Measurements from ENCODE around the gene ARF5. TPM values are rescaled to one million over a fixed set of nuclear protein-coding genes. Genes with fewer than 3 reads are reported as not detected.
"Not testable (repeated sequence)": the region's sequence is repeated elsewhere in the genome, so short reads cannot be mapped to it uniquely, and the experiment has no call there.

Gene ARF5
- 100 to 1,000 TPM; 134 to 154 (median 149) TPM for total RNA-seq

GRCh38 chr7:127588019-127588696 is at the start of gene ARF5:
Gene ARF5, plus strand, starts transcription at chr7:127588411. Its CDS starts 88 bp downstream, at chr7:127588499.
- Histone ChIP-seq H3K36me3 (no peaks in the 10 kb centered on the region), H3K27me3 (no peaks in the 10 kb centered on the region), H3K27ac (peak within 1 kb of the TSS; percentile 89 to 90), H3K4me3 (peak within 1 kb of the TSS; percentile 91 to 99 (median 94)), H3K9me3 (no peaks in the 10 kb centered on the region), H3K4me1 (peaks cover 0 to 13% of the 10 kb centered on the region in 2 donors)
- intact Hi-C loops (cut with DNase I; ENCODE audit: low total_unique reads): no loop called here
- TF ChIP-seq POLR2AphosphoS5 (IDR thresholded peaks at IDR 0.05) (peak; percentile 55 to 82 (median 71)), CTCF (IDR thresholded peaks at IDR 0.05) (no peak), POLR2A (IDR thresholded peaks at IDR 0.05) (no peak)
- DNase-seq (ENCODE audit: low spot score in 2 of 2): peak; percentile 86

GRCh38 chr7:127539116-127539515 is 49.1 kb upstream of the ARF5 start:
- Histone ChIP-seq H3K4me1 (no peaks in the 10 kb centered on the region), H3K27ac (no peak overlapping the region), H3K4me3 (no peak overlapping the region), H3K36me3 (no peaks in the 10 kb centered on the region), H3K27me3 (no peaks in the 10 kb centered on the region), H3K9me3 (no peaks in the 10 kb centered on the region)
- intact Hi-C loops (cut with DNase I; ENCODE audit: low total_unique reads): no loop called here
- no peak for DNase-seq (ENCODE audit: low spot score in 2 of 2)
- TF ChIP-seq CTCF (IDR thresholded peaks at IDR 0.05) (no peak), POLR2AphosphoS5 (IDR thresholded peaks at IDR 0.05) (no peak), POLR2A (IDR thresholded peaks at IDR 0.05) (no peak)

GRCh38 chr7:127540461-127540860 is 47.8 kb upstream of the ARF5 start:
- DNase-seq (ENCODE audit: low spot score in 2 of 2); intact Hi-C loops (cut with DNase I; ENCODE audit: low total_unique reads); H3K9me3 ChIP-seq; H3K4me3 ChIP-seq; H3K27ac ChIP-seq; H3K27me3 ChIP-seq; H3K4me1 ChIP-seq; H3K36me3 ChIP-seq: not testable (repeated sequence)

GRCh38 chr7:127541548-127541947 is 46.7 kb upstream of the ARF5 start:
- Histone ChIP-seq H3K4me1 (no peaks in the 10 kb centered on the region), H3K27me3 (no peaks in the 10 kb centered on the region), H3K9me3 (peaks cover 4 to 14% of the 10 kb centered on the region in 2 donors), H3K36me3 (no peaks in the 10 kb centered on the region), H3K4me3 (no peak overlapping the region), H3K27ac (no peak overlapping the region)
- intact Hi-C loops (cut with DNase I; ENCODE audit: low total_unique reads): no loop called here
- no peak for DNase-seq (ENCODE audit: low spot score in 2 of 2)
- TF ChIP-seq CTCF (IDR thresholded peaks at IDR 0.05) (no peak), POLR2A (IDR thresholded peaks at IDR 0.05) (no peak), POLR2AphosphoS5 (IDR thresholded peaks at IDR 0.05) (no peak)

GRCh38 chr7:127546313-127546712 is 41.9 kb upstream of the ARF5 start:
- Histone ChIP-seq H3K27ac (no peak overlapping the region), H3K4me1 (no peaks in the 10 kb centered on the region), H3K27me3 (no peaks in the 10 kb centered on the region), H3K4me3 (no peak overlapping the region), H3K36me3 (no peaks in the 10 kb centered on the region), H3K9me3 (peaks cover 4 to 19% of the 10 kb centered on the region in 2 donors)
- intact Hi-C loops (cut with DNase I; ENCODE audit: low total_unique reads): no loop called here
- no peak for TF ChIP-seq POLR2A (IDR thresholded peaks at IDR 0.05)
- no peak for TF ChIP-seq CTCF (IDR thresholded peaks at IDR 0.05)
- no peak for TF ChIP-seq POLR2AphosphoS5 (IDR thresholded peaks at IDR 0.05)
- no peak for DNase-seq (ENCODE audit: low spot score in 2 of 2)
